ENCODE results near the gene SLC22A31.

Gene SLC22A31

GRCh38 chr16:89230255-89230654, 29.9 kb upstream of the SLC22A31 start:
- DNase-seq (ENCODE audit: low read depth), result no peak
- no peak overlapping the region for H3K4me3 ChIP-seq (ENCODE audit: low read length)
- TF ChIP-seq, protein P1, sequence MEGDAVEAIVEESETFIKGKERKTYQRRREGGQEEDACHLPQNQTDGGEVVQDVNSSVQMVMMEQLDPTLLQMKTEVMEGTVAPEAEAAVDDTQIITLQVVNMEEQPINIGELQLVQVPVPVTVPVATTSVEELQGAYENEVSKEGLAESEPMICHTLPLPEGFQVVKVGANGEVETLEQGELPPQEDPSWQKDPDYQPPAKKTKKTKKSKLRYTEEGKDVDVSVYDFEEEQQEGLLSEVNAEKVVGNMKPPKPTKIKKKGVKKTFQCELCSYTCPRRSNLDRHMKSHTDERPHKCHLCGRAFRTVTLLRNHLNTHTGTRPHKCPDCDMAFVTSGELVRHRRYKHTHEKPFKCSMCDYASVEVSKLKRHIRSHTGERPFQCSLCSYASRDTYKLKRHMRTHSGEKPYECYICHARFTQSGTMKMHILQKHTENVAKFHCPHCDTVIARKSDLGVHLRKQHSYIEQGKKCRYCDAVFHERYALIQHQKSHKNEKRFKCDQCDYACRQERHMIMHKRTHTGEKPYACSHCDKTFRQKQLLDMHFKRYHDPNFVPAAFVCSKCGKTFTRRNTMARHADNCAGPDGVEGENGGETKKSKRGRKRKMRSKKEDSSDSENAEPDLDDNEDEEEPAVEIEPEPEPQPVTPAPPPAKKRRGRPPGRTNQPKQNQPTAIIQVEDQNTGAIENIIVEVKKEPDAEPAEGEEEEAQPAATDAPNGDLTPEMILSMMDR (conservative IDR thresholded peaks at IDR 0.05; ENCODE audit: low read length), result no peak

GRCh38 chr16:89224665-89225064, 24.3 kb upstream of the SLC22A31 start:
- TF ChIP-seq, protein P1 (conservative IDR thresholded peaks at IDR 0.05; ENCODE audit: low read length), result no peak
- no peak overlapping the region for H3K4me3 ChIP-seq (ENCODE audit: low read length)
- DNase-seq (ENCODE audit: low read depth), result no peak

GRCh38 chr16:89222931-89223330, 22.6 kb upstream of the SLC22A31 start:
- no peak overlapping the region for H3K4me3 ChIP-seq (ENCODE audit: low read length)
- DNase-seq (ENCODE audit: low read depth), result no peak
- TF ChIP-seq, protein P1 (conservative IDR thresholded peaks at IDR 0.05; ENCODE audit: low read length), result no peak

GRCh38 chr16:89221604-89222003, 21.3 kb upstream of the SLC22A31 start:
- no peak for DNase-seq (ENCODE audit: low read depth)
- TF ChIP-seq, protein P1 (conservative IDR thresholded peaks at IDR 0.05; ENCODE audit: low read length), result no peak
- no peak overlapping the region for H3K4me3 ChIP-seq (ENCODE audit: low read length)

DNA sequence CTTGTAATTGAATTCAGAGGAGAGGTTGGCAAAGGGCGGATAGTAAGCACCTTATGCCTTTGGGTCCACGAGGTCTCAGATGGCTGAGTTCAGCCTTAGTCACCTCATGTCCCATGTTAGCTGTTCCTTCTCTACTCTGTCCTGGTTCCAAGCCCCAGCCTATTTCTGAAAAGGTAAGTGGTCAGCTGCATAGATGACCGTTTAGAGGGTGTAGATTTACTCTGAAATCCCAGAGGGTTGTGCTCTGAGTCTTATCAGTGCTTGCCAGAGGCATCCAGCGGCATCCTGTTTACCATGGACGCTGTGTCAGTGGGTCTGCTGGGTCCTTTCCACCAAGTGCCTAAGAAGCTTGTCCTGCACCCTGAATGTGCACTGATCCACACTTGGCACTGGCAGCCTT, 19.0 kb upstream of the SLC22A31 start:
- TF ChIP-seq, protein P1 (conservative IDR thresholded peaks at IDR 0.05; ENCODE audit: low read length), result no peak
- no peak for DNase-seq (ENCODE audit: low read depth)
- no peak overlapping the region for H3K4me3 ChIP-seq (ENCODE audit: low read length)

DNA sequence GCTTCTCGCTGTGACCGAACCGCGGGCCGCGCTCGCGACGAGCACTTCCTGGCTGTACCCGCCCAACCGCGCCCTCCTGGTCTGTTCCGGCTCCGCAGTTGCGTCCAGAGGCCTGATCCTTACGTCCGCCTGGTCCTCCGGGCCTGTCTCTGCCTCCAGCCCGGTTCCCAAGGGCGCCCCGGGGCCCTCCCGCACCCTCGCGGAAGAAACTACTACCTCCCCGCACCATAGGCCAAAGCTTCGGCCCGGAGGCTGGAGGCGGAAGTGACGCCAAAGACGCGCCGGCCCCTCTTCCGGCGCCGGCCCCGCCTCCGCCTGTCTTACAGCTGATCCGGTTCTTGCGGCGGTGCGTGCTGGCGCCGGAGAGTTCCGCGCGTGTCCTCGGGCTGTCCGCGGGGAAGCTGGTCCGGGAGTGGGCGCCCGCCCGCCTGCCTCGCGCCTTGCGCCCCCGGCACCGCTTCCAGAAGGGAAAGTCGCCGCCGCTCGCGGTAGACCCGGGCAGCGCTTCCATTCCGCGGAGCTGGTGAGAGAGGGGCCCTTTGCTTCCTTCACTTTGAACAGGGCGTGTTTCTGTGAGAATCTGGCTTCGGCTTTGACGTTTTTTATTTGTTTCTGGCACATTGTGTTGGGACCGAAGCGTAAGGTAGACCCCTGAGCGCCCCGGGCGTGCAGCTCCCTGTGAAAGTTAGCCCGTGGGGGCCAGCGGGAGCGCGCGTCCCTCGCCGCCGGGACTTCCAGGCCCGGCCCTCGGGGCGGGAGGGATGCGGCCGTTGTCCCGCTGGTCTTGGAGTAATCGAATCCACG, 17.3 kb upstream of the SLC22A31 start, which contains the start of gene ZNF778:
ZNF778 (plus strand) TSS at position 316 of the 804 bp plus-strand sequence. CDS start 3,425 bp downstream, outside the sequence.
- TF ChIP-seq, protein P1 (conservative IDR thresholded peaks at IDR 0.05; ENCODE audit: low read length), result no peak
- H3K4me3 ChIP-seq (ENCODE audit: low read length), result peak within 1 kb of the TSS; percentile 91
- peak; percentile 80 for DNase-seq (ENCODE audit: low read depth)

DNA sequence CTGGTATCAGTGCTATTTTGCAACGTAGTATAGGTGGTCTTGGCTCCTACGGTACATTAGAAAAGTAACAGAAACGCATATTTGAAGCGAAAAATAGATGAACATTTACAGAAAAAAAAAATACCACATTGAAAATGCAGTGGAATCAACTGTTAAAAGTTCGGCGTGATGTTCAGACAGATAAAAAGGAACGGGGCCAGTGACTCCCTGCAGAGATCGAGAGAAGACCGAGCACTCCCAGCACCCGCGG, 16.7 kb upstream of the SLC22A31 start:
- no peak for DNase-seq (ENCODE audit: low read depth)
- TF ChIP-seq, protein P1 (conservative IDR thresholded peaks at IDR 0.05; ENCODE audit: low read length), result no peak

More for the DNA sequence above, 16.7 kb upstream of the SLC22A31 start:
- H3K4me3 ChIP-seq (ENCODE audit: low read length), result peak overlapping the region; percentile 91

Data from AG10803 (cell line).